Heart right ventricle (tissue), 16 donors: Measurements from ENCODE around the gene MAL. TPM values are rescaled to one million over a fixed set of nuclear protein-coding genes. Genes with fewer than 3 reads are reported as not detected.

Experiments
- ATAC-seq, 8 donors: fragments of 200-7000 bp; cut with Tn5 transposase; one replicate each; pipeline ENCODE4 v1.9.1; 2020; ENCODE audit warnings: mild to moderate bottlenecking in 8 of 8, moderate library complexity in 8 of 8, moderate number of reproducible peaks in 1 of 8
- DNase-seq, 2 donors: peaks; one replicate each; pipeline ENCODE4 v3.0.0-alpha.2; 2020
- H3K27ac ChIP-seq, 10 donors: fragments of 200-600 bp; sonication (generic) in 2 of 10; one replicate each; pipeline versions ENCODE4 v1.5.0 to v1.8.0; 2020 to 2022; ENCODE audit warnings: mild to moderate bottlenecking in 3 of 10
- H3K27me3 ChIP-seq, 7 donors: fragments of 200-600 bp; one replicate each; pipeline ENCODE4 v1.8.0; 2021 to 2022; ENCODE audit warnings: mild to moderate bottlenecking in 2 of 7
- H3K36me3 ChIP-seq, 9 donors: fragments of 200-600 bp; sonication (generic) in 1 of 9; one replicate each; pipeline versions ENCODE4 v1.5.0 to v1.8.0; 2020 to 2022; ENCODE audit warnings: mild to moderate bottlenecking in 2 of 9
- H3K4me1 ChIP-seq, 9 donors: fragments of 200-600 bp; sonication (generic) in 1 of 9; one replicate each; pipeline versions ENCODE4 v1.5.0 to v1.8.0; 2020 to 2022; ENCODE audit warnings: mild to moderate bottlenecking in 4 of 9
- H3K4me3 ChIP-seq, 10 donors: fragments of 200-600 bp; sonication (generic) in 2 of 10; one replicate each; pipeline versions ENCODE4 v1.5.0 to v1.8.0; 2020 to 2022; ENCODE audit warnings: mild to moderate bottlenecking in 7 of 10, moderate library complexity in 2 of 10
- H3K9me3 ChIP-seq, 11 donors: fragments of 200-600 bp in 10 of 11; sonication (generic) in 2 of 11; one replicate each; pipeline versions ENCODE4 v1.5.0 to v1.8.0; 2013 to 2022; ENCODE audit warnings: mild to moderate bottlenecking in 2 of 11, control low read depth in 1 of 11, moderate library complexity in 1 of 11
- WGBS, 2 donors: extraction: QIAGEN DNeasy Blood & Tissue Kit; methylation state at CpG; one replicate each; pipeline ENCODE4 v1.1.7; 2013; ENCODE audit warnings: inconsistent platforms in 1 of 2; 5-methylcytosine and 5-hydroxymethylcytosine counted together
- intact Hi-C, 10 donors: fragments of 100-400 bp; cut with DNase I; formaldehyde crosslinking; loops; one replicate each; pipeline versions ENCODE4 v1.11.1 to v1.14.2; 2022
- long read RNA-seq, 3 donors: library from polyadenylated mRNA; unstranded; transcript quantifications; one replicate each; pipeline ENCODE4 v2.0.0, GENCODE V29; 2020 to 2021
- polyA plus RNA-seq, 2 donors: library from polyadenylated mRNA; stranded (reverse); fragments of 200-250 nt; gene quantifications; one replicate each; pipeline ENCODE4 v1.2.3, GENCODE V29; 2013
- total RNA-seq, 10 donors: library from RNA; stranded (reverse); fragmentation: NEBNext Ultra II Directional in 3 of 10; extraction: Animal tissue kit (Norgen Biotek cat#: 25700) in 3 of 10; gene quantifications; one replicate each; pipeline versions ENCODE4 v1.2.1 to v1.2.4, GENCODE V29; 2021 to 2023
- TF ChIP-seq, protein P1 (sequence below), 9 donors: fragments of 200-600 bp; sonication (generic) in 2 of 9; IDR thresholded peaks; one replicate each; pipeline versions ENCODE4 v1.5.0 to v1.8.0; 2021 to 2022; ENCODE audit warnings: antibody characterized with exemption in 9 of 9, mild to moderate bottlenecking in 5 of 9, moderate library complexity in 1 of 9
- donor health status: Arrhythmogenic right ventricular cardiomyopathy.
- donor health status: ischemic (EF 13 %, LVEDD 7.1; RV severe dilation, severe dysfunction).
- donor health status: healthy with polysubstance abuse.
- donor health status: DM: no; HTN: yes; CAD: no.
- donor health status: DM: no; HTN: no; CAD: no.
- donor health status: ischemic (EF 25% LVEDD 6.9; RV normal size, moderate dysfunction).
- donor health status: ischemic (EF 25% LVEDD 5.7; RV mildly dilated, moderate dysfunction).
- donor health status: healthy.
- donor health status: DM: yes; HTN: yes; CAD: no.
- donor health status: Ischemic cardiomyopathy.
- donor health status: ischemic (EF 35%, LVEDD 5.7; RV mildly dilated, moderate dysfunction).
- donor health status: nonischemic (EF 11% LVEDD 7.7; RV severe dilation, severe dysfunction).
- donor health status: DM: yes; HTN: yes; CAD: no.
- donor health status: PGD.
- donor health status: ischemic (EF 29% LVEDD 5.4; RV normal size, mild dysfunction).
- donor health status: nonischemic (EF 23%, LVEDD 6.1; RV moderate dilation, normal function).

Gene MAL
- total RNA-seq: 10 to 100 TPM in 1 of 10 donors, 1 to 10 TPM in 9; 1.5 to 10.5 (median 3.0) TPM
- 1 to 10 TPM; 4.2 to 9.1 TPM for polyA plus RNA-seq
- long read RNA-seq, donor 1: 0 reads
- long read RNA-seq, donor 2, transcript MAL-201 (4 exons, 1,112 nt): major isoform, 6 of 7 reads
- long read RNA-seq, donor 2, partial matches to known transcripts: 1 of 7 reads
- long read RNA-seq, donor 2, other reads (novel, unspliced or antisense): 0 of 7 reads
- long read RNA-seq, donor 3: 0 reads

- Histone ChIP-seq H3K27ac (peak within 1 kb of the TSS in 2 of 10 donors; percentile 56 to 60), H3K36me3 (no peaks in the 10 kb centered on the region), H3K4me3 (peak within 1 kb of the TSS; percentile 28 to 57 (median 44)), H3K9me3 (no peaks in the 10 kb centered on the region), H3K27me3 (peaks cover 13 to 88% (median 83%) of the 10 kb centered on the region in 7 donors), H3K4me1 (peaks cover 0 to 24% (median 13%) of the 10 kb centered on the region in 9 donors)
- ATAC-seq: peak in 7 of 8 donors; percentile 12 to 60 (median 51)
- intact Hi-C loops: loop anchor here in 3 of 10 donors (10.0 kb wide), 2 partner anchors 49 to 89 kb away; no protein-coding TSS in a partner anchor
- TF ChIP-seq, protein P1, sequence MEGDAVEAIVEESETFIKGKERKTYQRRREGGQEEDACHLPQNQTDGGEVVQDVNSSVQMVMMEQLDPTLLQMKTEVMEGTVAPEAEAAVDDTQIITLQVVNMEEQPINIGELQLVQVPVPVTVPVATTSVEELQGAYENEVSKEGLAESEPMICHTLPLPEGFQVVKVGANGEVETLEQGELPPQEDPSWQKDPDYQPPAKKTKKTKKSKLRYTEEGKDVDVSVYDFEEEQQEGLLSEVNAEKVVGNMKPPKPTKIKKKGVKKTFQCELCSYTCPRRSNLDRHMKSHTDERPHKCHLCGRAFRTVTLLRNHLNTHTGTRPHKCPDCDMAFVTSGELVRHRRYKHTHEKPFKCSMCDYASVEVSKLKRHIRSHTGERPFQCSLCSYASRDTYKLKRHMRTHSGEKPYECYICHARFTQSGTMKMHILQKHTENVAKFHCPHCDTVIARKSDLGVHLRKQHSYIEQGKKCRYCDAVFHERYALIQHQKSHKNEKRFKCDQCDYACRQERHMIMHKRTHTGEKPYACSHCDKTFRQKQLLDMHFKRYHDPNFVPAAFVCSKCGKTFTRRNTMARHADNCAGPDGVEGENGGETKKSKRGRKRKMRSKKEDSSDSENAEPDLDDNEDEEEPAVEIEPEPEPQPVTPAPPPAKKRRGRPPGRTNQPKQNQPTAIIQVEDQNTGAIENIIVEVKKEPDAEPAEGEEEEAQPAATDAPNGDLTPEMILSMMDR (IDR thresholded peaks at IDR 0.05): no peak
- DNase-seq: no peak
- WGBS, 2 donors: 1 to 2% methylated on average over 65 to 81 of the region's 81 CpGs
Measured at GRCh38 chr2:95025406-95026319, at the start of gene MAL. Gene MAL, plus strand, starts transcription at chr2:95025708. Its CDS starts 85 bp downstream, at chr2:95025793.

DNA sequence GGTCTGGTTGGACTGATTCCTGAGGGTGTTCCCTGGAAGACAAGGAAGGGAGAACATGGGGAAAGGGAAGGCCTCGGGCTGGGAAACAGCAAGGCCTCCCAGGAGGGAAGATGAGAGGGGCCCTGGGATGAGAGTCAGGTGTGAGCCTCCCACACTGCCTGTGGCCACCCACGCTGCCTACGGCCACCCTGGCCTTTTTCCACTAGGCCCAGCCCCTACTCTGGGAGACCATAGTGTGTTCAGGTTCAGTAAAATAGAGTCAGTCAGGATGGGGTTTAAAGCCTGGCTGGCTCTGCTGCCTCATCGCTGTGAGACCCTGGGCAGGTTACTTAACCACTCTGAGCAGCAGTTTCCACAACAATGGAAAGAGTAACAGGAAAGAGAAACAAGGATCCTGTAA lies 47.7 kb upstream of the MAL start:
- Histone ChIP-seq H3K27ac (no peak overlapping the region), H3K27me3 (peaks cover 0 to 59% (median 33%) of the 10 kb centered on the region in 7 donors), H3K4me3 (no peak overlapping the region), H3K9me3 (no peaks in the 10 kb centered on the region), H3K4me1 (no peaks in the 10 kb centered on the region), H3K36me3 (no peaks in the 10 kb centered on the region)
- no peak for ATAC-seq
- no peak for DNase-seq
- 76 to 81% methylated on average over 4 of the region's 4 CpGs for WGBS, 2 donors
- intact Hi-C loops: no loop called here
- TF ChIP-seq, protein P1 (IDR thresholded peaks at IDR 0.05): no peak

GRCh38 chr2:94978917-94979316 lies 46.6 kb upstream of the MAL start:
- Histone ChIP-seq H3K36me3 (no peaks in the 10 kb centered on the region), H3K4me3 (no peak overlapping the region), H3K4me1 (no peaks in the 10 kb centered on the region), H3K9me3 (no peaks in the 10 kb centered on the region), H3K27ac (no peak overlapping the region), H3K27me3 (peaks cover 0 to 59% (median 33%) of the 10 kb centered on the region in 7 donors)
- WGBS, 2 donors: 74 to 85% methylated on average over 3 of the region's 3 CpGs
- intact Hi-C loops: no loop called here
- ATAC-seq (no peak), DNase-seq (no peak)
- TF ChIP-seq, protein P1 (IDR thresholded peaks at IDR 0.05): no peak
